IPS-15b (cell line): ENCODE data around the gene UGT1A6.

Experiments used
- H3K27me3 ChIP-seq: one replicate; pipeline ENCODE4 v1.6.1; 2013; ENCODE audit warnings: low read length; ENCODE audit not compliant: control insufficient read depth, insufficient read depth
- H3K36me3 ChIP-seq: one replicate; pipeline ENCODE4 v1.6.1; 2013; ENCODE audit warnings: low read length; ENCODE audit not compliant: control insufficient read depth, insufficient read depth
- H3K4me1 ChIP-seq: one replicate; pipeline ENCODE4 v1.6.1; 2013; ENCODE audit warnings: mild to moderate bottlenecking, low read length; ENCODE audit not compliant: control insufficient read depth, insufficient read depth
- H3K4me3 ChIP-seq: one replicate; pipeline ENCODE4 v1.5.1; 2013; ENCODE audit warnings: low read depth, low read length
- H3K9ac ChIP-seq: one replicate; pipeline ENCODE4 v1.6.1; 2013; ENCODE audit warnings: low read depth, mild to moderate bottlenecking, low read length
- H3K9me3 ChIP-seq: one replicate; pipeline ENCODE4 v1.6.1; 2013; ENCODE audit warnings: mild to moderate bottlenecking, low read length; ENCODE audit not compliant: control insufficient read depth, insufficient read depth

UGT1A6 gene

DNA sequence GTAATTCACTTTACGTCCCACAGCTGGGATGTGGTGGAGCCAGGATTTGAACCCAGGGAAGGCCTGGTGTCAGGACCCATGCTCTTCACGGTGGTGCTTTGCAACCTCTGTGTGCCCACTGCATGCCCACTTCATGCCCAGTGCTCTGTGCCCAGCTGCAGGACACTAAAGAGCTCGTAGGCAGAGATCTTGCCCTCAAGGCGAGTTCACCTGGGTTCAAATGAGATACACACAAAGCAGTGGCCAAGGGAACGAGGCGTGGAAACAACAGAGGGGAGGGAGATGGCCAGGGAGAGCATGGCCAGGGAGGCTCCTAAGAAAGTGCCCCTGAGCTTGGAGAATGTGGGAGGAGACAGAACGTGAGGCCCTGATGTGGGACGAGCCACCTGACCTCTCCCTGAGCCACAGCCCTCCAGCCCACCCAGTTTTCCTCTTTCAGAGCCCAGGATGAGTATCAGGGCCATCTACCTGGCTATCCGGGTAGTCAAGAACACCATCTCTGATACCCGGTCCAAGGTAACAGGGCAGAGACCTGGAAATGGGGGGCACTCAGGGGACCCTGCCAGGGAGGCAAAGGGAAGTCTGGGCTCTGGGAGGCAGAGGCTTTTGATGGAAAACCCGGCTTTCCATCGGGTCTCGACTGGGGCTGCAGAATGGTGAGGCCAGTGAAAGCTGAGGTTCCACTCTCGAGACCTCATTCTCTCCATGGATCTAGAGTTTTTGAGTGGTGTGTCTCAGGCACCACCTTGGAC is 105.8 kb downstream of the UGT1A6 start:
- H3K4me1 ChIP-seq, result no peaks in the 10 kb centered on the region
- no peaks in the 10 kb centered on the region for H3K36me3 ChIP-seq
- H3K9ac ChIP-seq, result no peak overlapping the region
- no peaks in the 10 kb centered on the region for H3K9me3 ChIP-seq
- no peaks in the 10 kb centered on the region for H3K27me3 ChIP-seq
- H3K4me3 ChIP-seq, result no peak overlapping the region

DNA sequence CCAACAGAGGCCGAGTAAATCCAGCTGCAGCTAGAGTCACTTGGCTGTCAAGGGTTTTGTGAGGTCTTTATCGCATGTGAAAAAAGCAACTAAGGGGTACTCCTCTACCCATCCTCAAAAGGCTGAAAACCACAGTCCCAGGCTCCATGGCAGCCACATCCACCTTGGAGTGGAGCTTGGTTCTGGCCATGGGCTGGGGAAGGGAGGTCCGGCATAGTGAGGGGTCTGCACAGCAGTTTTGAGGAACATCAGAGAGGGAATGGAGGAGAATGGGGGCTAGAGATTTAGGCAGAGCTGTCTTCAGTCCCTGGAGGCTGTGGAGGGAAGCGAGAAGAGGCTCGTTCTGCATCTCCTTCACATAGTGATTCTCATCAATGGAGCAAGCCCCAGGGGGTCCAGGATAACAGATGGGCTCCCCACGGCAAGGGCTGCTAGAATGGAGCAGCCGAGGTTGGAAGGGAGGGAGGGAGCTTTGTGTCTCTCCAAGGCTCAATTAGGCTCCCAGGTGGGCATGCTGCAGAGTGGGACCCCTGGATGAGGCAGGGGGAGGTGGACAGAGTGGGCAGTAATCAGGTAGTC is 106.5 kb downstream of the UGT1A6 start:
- Histone ChIP-seq H3K4me3 (no peak overlapping the region), H3K9ac (no peak overlapping the region), H3K4me1 (no peaks in the 10 kb centered on the region), H3K36me3 (no peaks in the 10 kb centered on the region), H3K27me3 (no peaks in the 10 kb centered on the region), H3K9me3 (no peaks in the 10 kb centered on the region)

DNA sequence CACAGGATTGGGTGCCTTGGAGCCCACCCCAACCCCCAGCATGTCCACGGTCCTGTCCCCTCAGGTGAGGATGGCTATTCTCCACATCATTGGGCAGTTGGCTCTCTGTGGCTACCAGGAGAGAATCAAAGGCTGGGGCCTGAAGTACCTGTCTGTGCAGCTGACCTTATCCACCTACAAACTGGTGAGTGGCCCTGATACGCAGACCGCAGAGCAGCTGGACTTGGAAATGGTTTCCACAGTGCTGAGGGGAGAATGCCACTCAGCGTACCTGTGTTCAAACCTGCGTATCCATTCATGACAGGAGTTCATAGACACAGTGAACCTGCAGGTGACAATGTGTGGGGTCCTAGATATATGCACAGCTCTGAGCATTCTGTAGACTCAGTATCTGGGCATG is 107.0 kb downstream of the UGT1A6 start:
- H3K4me1 ChIP-seq, result no peaks in the 10 kb centered on the region
- H3K36me3 ChIP-seq, result no peaks in the 10 kb centered on the region
- H3K4me3 ChIP-seq, result no peak overlapping the region
- no peak overlapping the region for H3K9ac ChIP-seq
- no peaks in the 10 kb centered on the region for H3K27me3 ChIP-seq
- H3K9me3 ChIP-seq, result no peaks in the 10 kb centered on the region

DNA sequence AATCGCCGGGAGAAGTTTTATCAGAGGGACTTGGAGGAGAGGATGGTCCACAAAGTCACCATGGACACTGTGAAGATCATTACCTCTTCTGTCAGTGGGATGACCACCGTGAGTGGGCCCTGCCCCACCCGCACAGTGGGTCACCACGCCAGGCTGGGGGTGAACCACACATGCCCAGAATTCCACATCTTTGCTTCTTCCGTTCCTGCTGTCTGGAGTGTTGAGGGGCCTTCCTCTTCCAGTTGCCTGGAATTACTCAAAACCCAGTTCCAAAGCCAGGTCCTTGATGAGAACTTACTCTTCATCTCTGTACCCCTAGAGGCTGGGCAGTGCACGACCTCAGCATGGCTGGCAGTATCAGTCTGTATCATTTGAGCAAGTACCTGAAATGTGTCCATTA is 107.5 kb downstream of the UGT1A6 start:
- H3K27me3 ChIP-seq, result no peaks in the 10 kb centered on the region
- no peak overlapping the region for H3K4me3 ChIP-seq
- no peaks in the 10 kb centered on the region for H3K4me1 ChIP-seq
- H3K36me3 ChIP-seq, result no peaks in the 10 kb centered on the region
- H3K9ac ChIP-seq, result no peak overlapping the region
- no peaks in the 10 kb centered on the region for H3K9me3 ChIP-seq

DNA sequence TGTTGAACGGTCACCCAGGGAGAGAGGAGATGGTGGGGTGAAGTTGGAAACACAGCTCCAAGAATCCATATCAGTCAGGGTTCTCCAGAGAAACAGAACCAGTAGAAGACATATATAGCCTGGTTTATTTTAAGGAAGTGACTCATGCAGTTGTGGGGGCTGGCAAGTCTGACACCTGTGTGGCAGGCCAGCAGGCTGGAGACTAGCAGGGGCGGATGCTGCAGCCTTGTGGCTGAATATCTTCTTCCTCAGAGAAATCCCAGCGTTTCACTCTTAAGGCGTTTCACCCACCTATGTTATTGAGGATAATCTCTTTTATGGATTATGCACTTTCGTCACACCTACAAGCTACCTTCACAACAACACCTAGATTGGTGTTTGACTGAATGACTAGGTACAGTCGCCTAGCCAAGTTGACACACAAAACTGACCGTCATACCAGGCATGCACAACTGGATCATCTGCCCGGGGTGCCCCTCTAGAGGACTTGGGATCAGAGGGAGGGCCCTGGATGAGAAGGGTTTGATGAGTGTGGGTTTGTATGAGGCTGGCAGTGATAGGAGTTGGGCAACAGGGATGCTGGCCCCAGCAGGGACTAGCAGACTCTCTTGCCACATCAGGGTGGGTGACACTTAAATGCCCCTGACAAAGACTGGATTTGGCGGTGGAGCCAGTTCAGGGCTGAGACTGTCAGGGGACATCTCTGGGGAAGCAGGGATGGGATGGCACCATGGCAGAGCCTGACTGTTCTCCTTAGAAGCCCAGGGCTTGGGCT is 108.9 kb downstream of the UGT1A6 start:
- Histone ChIP-seq H3K9me3 (no peaks in the 10 kb centered on the region), H3K9ac (no peak overlapping the region), H3K4me1 (no peaks in the 10 kb centered on the region), H3K27me3 (no peaks in the 10 kb centered on the region), H3K36me3 (no peaks in the 10 kb centered on the region), H3K4me3 (no peak overlapping the region)

DNA sequence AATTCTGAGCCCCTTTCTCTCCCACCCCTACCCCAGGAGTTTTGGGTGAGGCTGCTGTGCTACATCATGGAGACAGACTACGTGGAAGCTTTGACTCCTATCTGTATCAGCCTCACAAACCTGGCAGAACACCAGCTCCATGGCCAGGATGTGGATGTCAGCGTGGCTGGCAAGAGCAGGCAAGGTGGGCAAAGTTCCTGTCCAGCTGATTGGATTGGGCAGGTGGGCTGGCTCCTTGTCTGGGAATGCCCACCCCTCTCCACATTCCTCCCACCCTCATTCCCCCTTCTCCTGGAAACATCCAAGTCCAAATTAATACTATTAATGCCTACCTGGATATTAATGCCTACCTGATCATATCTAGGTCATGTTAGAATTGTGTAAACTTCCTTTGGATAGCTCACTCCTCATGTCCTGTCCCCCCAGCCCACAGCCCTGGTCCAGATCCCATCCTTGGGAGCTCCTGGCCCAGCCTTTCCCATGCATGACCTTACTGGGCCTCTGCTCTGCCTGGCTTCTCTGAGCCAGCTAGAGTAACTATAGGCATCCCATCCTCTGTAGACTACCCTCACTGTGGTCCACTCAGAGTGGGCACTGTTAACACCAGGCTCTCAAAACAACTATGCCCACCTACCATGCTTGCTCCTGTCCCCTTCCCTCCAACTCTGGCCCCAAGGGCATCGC is 109.6 kb downstream of the UGT1A6 start:
- Histone ChIP-seq H3K27me3 (no peaks in the 10 kb centered on the region), H3K4me1 (no peaks in the 10 kb centered on the region), H3K9ac (no peak overlapping the region), H3K36me3 (no peaks in the 10 kb centered on the region), H3K9me3 (no peaks in the 10 kb centered on the region), H3K4me3 (no peak overlapping the region)

DNA sequence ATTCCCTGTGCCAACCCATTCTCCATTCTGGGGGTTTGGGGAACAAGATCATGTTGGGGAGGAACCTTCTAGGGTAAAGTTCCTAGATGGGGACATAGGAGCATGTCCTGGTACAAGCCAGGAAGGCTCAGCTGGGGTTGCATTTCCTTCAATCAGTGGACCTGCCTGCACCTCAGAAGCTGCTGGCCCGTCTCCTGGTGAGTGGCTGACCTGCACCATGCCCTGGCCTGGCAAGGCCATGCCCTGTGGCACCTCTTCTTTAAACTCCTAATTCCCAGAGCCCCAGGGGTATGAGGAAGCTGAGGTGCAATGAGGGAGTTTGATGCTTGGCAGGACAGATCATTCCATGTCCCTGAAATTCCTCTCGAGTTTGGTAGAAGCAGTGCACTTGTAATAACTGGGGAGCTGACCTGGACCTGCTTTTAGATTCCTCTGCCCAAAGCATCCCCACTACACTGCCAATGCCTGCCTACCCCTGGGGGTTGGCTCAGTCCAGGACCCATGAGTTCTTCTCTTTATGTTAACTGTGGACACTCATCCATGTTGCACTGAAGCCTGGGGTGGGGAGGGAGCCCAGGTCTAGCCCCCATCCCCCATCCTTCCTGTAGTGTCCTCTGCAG is 110.7 kb downstream of the UGT1A6 start:
- no peaks in the 10 kb centered on the region for H3K27me3 ChIP-seq
- H3K4me1 ChIP-seq, result no peaks in the 10 kb centered on the region
- H3K36me3 ChIP-seq, result no peaks in the 10 kb centered on the region
- no peak overlapping the region for H3K9ac ChIP-seq
- H3K9me3 ChIP-seq, result no peaks in the 10 kb centered on the region
- H3K4me3 ChIP-seq, result no peak overlapping the region

DNA sequence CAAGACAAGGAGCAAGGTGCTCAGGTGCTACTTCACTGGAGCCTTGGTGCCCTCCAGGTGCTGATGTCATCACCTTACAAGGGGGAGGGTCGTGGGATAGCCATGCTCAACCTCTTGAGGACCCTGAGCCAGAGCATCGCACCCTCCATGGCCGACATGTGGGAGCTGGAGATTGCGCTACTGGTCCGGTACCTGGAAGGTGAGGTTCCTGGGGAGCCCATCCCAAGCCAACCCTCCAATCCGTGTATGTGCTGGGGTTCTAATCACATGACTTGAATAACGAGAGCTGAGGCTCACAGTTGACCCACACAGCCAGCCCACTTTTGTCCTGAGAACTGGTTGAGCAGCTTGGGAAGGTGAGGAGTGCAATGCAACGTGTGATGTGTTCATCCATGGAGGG is 111.3 kb downstream of the UGT1A6 start:
- Histone ChIP-seq H3K27me3 (no peaks in the 10 kb centered on the region), H3K4me1 (no peaks in the 10 kb centered on the region), H3K9me3 (no peaks in the 10 kb centered on the region), H3K9ac (no peak overlapping the region), H3K36me3 (no peaks in the 10 kb centered on the region), H3K4me3 (no peak overlapping the region)

DNA sequence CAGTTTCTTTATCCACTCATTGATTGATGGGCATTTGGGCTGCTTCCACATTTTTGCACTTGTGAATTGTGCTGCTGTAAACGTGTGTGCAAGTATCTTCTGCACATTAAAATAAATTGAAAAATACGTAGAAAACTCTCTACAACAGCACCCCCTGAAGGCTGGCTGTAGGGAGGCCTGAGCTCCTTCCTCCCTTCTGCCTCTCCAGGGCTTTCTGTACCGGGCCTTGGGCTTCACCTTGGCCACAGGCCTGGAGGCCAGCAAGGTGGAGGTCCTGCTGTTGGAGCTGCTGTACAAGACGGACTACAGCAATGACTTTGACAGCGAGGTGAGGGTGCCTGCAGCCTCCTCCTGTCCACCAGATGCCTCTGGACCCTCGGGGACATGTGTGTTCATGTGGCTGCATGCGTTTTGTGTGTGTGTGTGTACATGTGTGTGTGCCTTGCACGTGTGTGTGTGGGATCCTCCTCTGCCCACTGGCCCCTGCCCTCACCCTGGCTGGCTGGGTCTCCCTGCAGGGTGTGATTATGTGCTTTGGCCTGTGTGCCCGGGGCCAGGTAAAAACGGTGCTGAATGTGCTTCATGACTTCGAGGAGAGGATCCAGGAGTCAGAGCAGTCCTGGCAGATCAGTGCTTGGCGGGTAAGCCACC is 114.7 kb downstream of the UGT1A6 start:
- Histone ChIP-seq H3K36me3 (no peaks in the 10 kb centered on the region), H3K4me3 (no peak overlapping the region), H3K9me3 (no peaks in the 10 kb centered on the region), H3K27me3 (no peaks in the 10 kb centered on the region), H3K4me1 (no peaks in the 10 kb centered on the region), H3K9ac (no peak overlapping the region)

DNA sequence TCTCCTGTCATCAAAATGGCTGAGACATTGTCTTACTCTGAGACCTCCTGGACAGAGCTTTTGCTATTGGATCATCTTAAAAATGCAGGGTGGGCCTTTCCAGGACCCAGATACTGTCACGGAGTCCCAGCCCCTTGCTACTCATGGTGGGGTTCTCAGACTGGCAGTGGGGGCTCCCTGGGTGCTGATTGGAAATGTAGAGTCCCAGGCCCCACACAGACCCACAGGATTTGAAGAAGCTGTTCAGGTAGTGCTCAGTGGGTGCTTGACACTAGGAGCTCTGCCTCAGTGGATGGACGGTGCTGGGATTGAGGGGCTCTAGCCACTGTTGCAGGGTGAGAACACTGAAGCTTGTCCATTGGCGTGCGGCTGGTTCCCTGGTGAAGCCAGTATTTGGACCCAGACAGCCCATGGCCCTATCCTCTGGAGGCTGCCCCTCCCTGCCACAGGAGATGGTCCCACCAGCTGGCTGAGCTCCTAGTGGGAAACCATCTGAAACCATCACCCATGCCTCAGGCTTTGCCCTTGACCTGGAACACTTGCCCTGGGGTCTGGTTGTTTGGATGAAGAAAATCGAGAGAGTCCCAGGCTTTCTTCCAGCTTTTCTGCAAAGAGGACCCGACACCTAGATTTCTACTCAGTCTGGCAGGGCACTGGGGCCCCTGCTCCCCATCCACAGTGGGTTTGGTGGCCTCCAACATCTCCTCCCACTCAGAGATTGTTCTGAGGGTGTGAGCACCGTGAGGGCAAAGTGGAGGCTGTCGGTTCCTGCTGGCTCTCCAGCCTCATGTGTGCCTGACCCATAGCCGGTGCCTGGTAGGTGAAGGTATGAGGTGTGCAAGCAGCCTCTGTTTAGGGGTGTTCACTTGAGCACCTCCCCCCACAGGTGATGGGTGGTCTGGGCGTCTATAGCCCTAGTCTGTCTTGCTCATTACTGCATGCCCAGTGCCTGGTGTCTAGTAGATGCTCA is 115.6 kb downstream of the UGT1A6 start:
- H3K9me3 ChIP-seq, result no peaks in the 10 kb centered on the region
- H3K4me1 ChIP-seq, result no peaks in the 10 kb centered on the region
- H3K4me3 ChIP-seq, result no peak overlapping the region
- no peaks in the 10 kb centered on the region for H3K27me3 ChIP-seq
- no peak overlapping the region for H3K9ac ChIP-seq
- no peaks in the 10 kb centered on the region for H3K36me3 ChIP-seq
